B cell (primary cell): ENCODE data around the gene ZNF267. TPM values are rescaled to one million over a fixed set of nuclear protein-coding genes. Genes with fewer than 3 reads are reported as not detected.

Experiments used
- ATAC-seq: fragments of 200-7000 bp; cut with Tn5 transposase; one replicate; pipeline ENCODE4 v1.10.0; 2021; ENCODE audit warnings: low read depth, mild to moderate bottlenecking, moderate number of reproducible peaks, moderate library complexity
- CTCF ChIA-PET: fragments of 350-600 bp; sonication (Branson Sonifier 250); formaldehyde crosslinking; loops from one replicate; lab custom pipeline; 2021; ENCODE audit warnings: antibody characterized with exemption, inconsistent platforms; lab: Charles Lee
- POLR2A ChIA-PET: fragments of 350-600 bp; sonication (Branson Sonifier 250); formaldehyde crosslinking; loops from one replicate; lab custom pipeline; 2021; ENCODE audit warnings: antibody characterized with exemption; lab: Charles Lee
- DNase-seq: peaks from one replicate; pipeline ENCODE4 v3.0.0; 2013
- H2AFZ ChIP-seq: 2 replicates; pipeline ENCODE4 v1.6.1; 2012; ENCODE audit warnings: mild to moderate bottlenecking, low read depth, low read length; ENCODE audit not compliant: insufficient read depth, poor library complexity, severe bottlenecking
- H3K27ac ChIP-seq, 2 donors: 1 replicate in 1 of 2; 2 replicates in 1 of 2; pipeline ENCODE4 v1.5.1; 2012 to 2013; ENCODE audit warnings: low read length in 2 of 2, mild to moderate bottlenecking in 2 of 2, moderate library complexity in 1 of 2
- H3K27me3 ChIP-seq, 4 experiments: fragments of 200-600 bp in 1 of 4; sonication (generic) in 1 of 4; replicated peaks in 1 of 4; 1 replicate in 2 of 4; 2 replicates in 2 of 4; pipeline versions ENCODE4 v1.6.1 to v1.7.0; 2013 to 2016; ENCODE audit warnings: low read length in 3 of 4, mild to moderate bottlenecking in 2 of 4, mixed read lengths in 1 of 4, moderate library complexity in 1 of 4; ENCODE audit not compliant: insufficient read depth in 4 of 4, control insufficient read depth in 3 of 4; ENCODE audit errors: control extremely low read depth in 1 of 4
- H3K36me3 ChIP-seq, 2 experiments: replicated peaks in 1 of 2; 1 replicate in 1 of 2; 2 replicates in 1 of 2; pipeline versions ENCODE4 v1.6.1 to v1.7.1; 2013; ENCODE audit warnings: low read length in 1 of 2; ENCODE audit not compliant: insufficient read depth in 2 of 2, control insufficient read depth in 1 of 2; ENCODE audit errors: control extremely low read depth in 1 of 2, extremely low read depth in 1 of 2
- H3K4me1 ChIP-seq, 2 donors: fragments of 200-600 bp in 1 of 2; sonication (generic) in 1 of 2; 1 replicate in 1 of 2; 2 replicates in 1 of 2; pipeline versions ENCODE4 v1.5.1 to v1.6.1; 2013 to 2017; ENCODE audit warnings: low read length in 2 of 2; ENCODE audit not compliant: control insufficient read depth in 2 of 2, insufficient read depth in 2 of 2
- H3K4me2 ChIP-seq: replicated peaks from 2 replicates; pipeline ENCODE3; 2012; ENCODE audit warnings: mild to moderate bottlenecking, low read depth, low read length; ENCODE audit not compliant: poor library complexity, severe bottlenecking
- H3K4me3 ChIP-seq, 5 experiments: fragments of 200-600 bp in 1 of 5; sonication (generic) in 1 of 5; 1 replicate in 3 of 5; 2 replicates in 2 of 5; pipeline versions ENCODE4 v1.5.1 to v1.7.0; 2011 to 2016; ENCODE audit warnings: low read length in 4 of 5, mild to moderate bottlenecking in 4 of 5, low read depth in 2 of 5, control low read depth in 1 of 5, moderate library complexity in 1 of 5; ENCODE audit not compliant: insufficient read depth in 1 of 5; ENCODE audit errors: control extremely low read depth in 1 of 5, extremely low read depth in 1 of 5
- H3K79me2 ChIP-seq: fragments of 200-600 bp; sonication (generic); one replicate; pipeline ENCODE4 v1.6.0; 2016; ENCODE audit warnings: low read length; ENCODE audit not compliant: control insufficient read depth, insufficient read depth
- H3K9ac ChIP-seq: fragments of 200-600 bp; sonication (generic); 2 replicates; pipeline ENCODE4 v1.6.1; 2017; ENCODE audit warnings: mild to moderate bottlenecking, low read length, moderate library complexity
- H3K9me3 ChIP-seq, 3 donors: one replicate each; pipeline versions ENCODE4 v1.6.1 to v1.7.1; 2013; ENCODE audit warnings: low read length in 2 of 3; ENCODE audit not compliant: control insufficient read depth in 2 of 3, insufficient read depth in 1 of 3; ENCODE audit errors: control extremely low read depth in 1 of 3
- H4K20me1 ChIP-seq: 2 replicates; pipeline ENCODE4 v1.6.0; 2012; ENCODE audit warnings: mild to moderate bottlenecking, low read length; ENCODE audit not compliant: insufficient read depth, control insufficient read depth, poor library complexity, severe bottlenecking
- H3K27ac Mint-ChIP-seq: one replicate; pipeline ENCODE4 v1.8.0; 2021; ENCODE audit warnings: mixed read lengths
- H3K27me3 Mint-ChIP-seq: one replicate; pipeline ENCODE4 v1.8.0; 2021; ENCODE audit warnings: mixed read lengths
- H3K4me1 Mint-ChIP-seq: one replicate; pipeline ENCODE4 v1.8.0; 2021; ENCODE audit warnings: mixed read lengths
- H3K4me3 Mint-ChIP-seq: one replicate; pipeline ENCODE4 v1.8.0; 2021; ENCODE audit warnings: mixed read lengths
- H3K9me3 Mint-ChIP-seq: one replicate; pipeline ENCODE4 v1.8.0; 2022; ENCODE audit warnings: mixed read lengths; ENCODE audit not compliant: insufficient read depth
- EZH2 ChIP-seq: IDR thresholded peaks from 2 replicates; pipeline ENCODE4 v1.6.1; 2012; ENCODE audit warnings: borderline replicate concordance, low read depth, mild to moderate bottlenecking, moderate library complexity, low read length; ENCODE audit not compliant: insufficient read depth, poor library complexity, severe bottlenecking
- WGBS: methylation state at CpG from one replicate; pipeline ENCODE4 v1.1.5; 2013; ENCODE audit warnings: missing lambda C conversion rate; ENCODE audit not compliant: insufficient coverage; 5-methylcytosine and 5-hydroxymethylcytosine counted together
- intact Hi-C: fragments of 100-400 bp; cut with micrococcal nuclease; formaldehyde crosslinking; loops from one replicate; pipeline ENCODE4 v1.10.0; 2022
- polyA plus RNA-seq: library from polyadenylated mRNA; depleted of rRNA; stranded (reverse); fragments of >200 nt; gene quantifications from 2 replicates; pipeline ENCODE4 v1.2.3, GENCODE V29; 2012
- total RNA-seq, 2 donors: library from RNA; stranded (reverse); fragments of 120-200 nt in 1 of 2; gene quantifications; 1 replicate in 1 of 2; 2 replicates in 1 of 2; pipeline versions ENCODE4 v1.2.3 to v1.2.4, GENCODE V29; 2013 to 2022
- TF ChIP-seq, protein P1 (sequence below): fragments of 200-600 bp; IDR thresholded peaks from one replicate; pipeline ENCODE4 v1.8.0; 2022; ENCODE audit warnings: antibody characterized with exemption, mild to moderate bottlenecking

Gene ZNF267
- total and polyA plus RNA-seq, 2 donors (not counting 1 experiment from before 2014, with no cell fraction given): 8.6 to 68.1 TPM

DNA sequence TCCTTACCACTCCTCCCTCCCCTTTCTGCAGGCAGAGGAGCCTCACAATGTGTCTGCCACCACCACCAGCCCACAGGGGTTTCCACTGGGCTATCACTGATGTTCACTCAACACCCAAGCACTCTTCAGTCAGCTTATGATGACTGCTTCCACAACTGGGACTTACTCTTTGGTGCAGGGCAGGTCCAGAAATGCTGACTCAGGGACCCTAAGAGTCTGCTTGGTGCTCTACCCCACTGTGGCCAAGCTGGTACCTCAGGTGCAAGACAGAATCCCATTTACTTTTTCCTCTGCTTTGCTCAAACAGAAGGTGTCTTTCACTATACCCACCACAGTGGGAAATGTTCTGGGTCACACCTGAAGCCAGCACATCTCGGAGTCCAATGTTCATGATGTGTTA, 40.1 kb downstream of the ZNF267 start:
- no peak overlapping the region for H3K27ac Mint-ChIP-seq
- no peak overlapping the region for H2AFZ ChIP-seq
- H3K4me1 ChIP-seq: no peaks in the 10 kb centered on the region
- ATAC-seq: no peak
- H3K27ac ChIP-seq: no peak overlapping the region
- H3K79me2 ChIP-seq: peaks cover 58% of the 10 kb centered on the region
- peaks cover 42 to 53% of the 10 kb centered on the region in 2 experiments for H3K36me3 ChIP-seq
- H3K9me3 ChIP-seq: peaks cover 27 to 95% (median 48%) of the 10 kb centered on the region in 3 donors
- no peak overlapping the region for H3K4me2 ChIP-seq
- H4K20me1 ChIP-seq: no peaks in the 10 kb centered on the region
- DNase-seq: no peak
- WGBS: 100% methylated on average over 1 of the region's 1 CpG
- ChIA-PET CTCF (no interaction called here), POLR2A (no interaction called here)
- TF ChIP-seq EZH2: no peak
- TF ChIP-seq, protein P1, sequence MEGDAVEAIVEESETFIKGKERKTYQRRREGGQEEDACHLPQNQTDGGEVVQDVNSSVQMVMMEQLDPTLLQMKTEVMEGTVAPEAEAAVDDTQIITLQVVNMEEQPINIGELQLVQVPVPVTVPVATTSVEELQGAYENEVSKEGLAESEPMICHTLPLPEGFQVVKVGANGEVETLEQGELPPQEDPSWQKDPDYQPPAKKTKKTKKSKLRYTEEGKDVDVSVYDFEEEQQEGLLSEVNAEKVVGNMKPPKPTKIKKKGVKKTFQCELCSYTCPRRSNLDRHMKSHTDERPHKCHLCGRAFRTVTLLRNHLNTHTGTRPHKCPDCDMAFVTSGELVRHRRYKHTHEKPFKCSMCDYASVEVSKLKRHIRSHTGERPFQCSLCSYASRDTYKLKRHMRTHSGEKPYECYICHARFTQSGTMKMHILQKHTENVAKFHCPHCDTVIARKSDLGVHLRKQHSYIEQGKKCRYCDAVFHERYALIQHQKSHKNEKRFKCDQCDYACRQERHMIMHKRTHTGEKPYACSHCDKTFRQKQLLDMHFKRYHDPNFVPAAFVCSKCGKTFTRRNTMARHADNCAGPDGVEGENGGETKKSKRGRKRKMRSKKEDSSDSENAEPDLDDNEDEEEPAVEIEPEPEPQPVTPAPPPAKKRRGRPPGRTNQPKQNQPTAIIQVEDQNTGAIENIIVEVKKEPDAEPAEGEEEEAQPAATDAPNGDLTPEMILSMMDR: no peak
- H3K9me3 Mint-ChIP-seq: peaks cover 44% of the 10 kb centered on the region
- peaks cover 3% of the 10 kb centered on the region for H3K4me1 Mint-ChIP-seq
- H3K9ac ChIP-seq: no peak overlapping the region
- no peak overlapping the region for H3K4me3 Mint-ChIP-seq
- H3K27me3 ChIP-seq: no peaks in the 10 kb centered on the region
- intact Hi-C loops: no loop called here
- H3K27me3 Mint-ChIP-seq: no peaks in the 10 kb centered on the region
- H3K4me3 ChIP-seq: no peak overlapping the region

DNA sequence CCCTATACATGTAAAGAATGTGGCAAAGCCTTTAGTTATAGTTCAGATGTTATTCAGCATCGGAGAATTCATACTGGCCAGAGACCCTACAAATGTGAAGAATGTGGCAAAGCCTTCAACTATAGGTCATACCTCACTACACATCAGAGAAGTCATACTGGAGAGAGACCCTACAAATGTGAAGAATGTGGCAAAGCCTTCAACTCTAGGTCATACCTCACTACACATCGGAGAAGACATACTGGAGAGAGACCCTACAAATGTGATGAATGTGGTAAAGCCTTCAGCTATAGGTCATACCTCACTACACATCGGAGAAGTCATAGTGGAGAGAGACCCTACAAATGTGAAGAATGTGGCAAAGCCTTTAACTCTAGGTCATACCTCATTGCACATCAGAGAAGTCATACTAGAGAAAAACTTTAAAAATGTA, 42.5 kb downstream of the ZNF267 start:
- H3K4me1 Mint-ChIP-seq: no peaks in the 10 kb centered on the region
- Histone ChIP-seq H3K27me3 (no peaks in the 10 kb centered on the region), H3K9me3 (peaks cover 37 to 96% (median 50%) of the 10 kb centered on the region in 3 donors), H3K36me3 (peaks cover 45 to 51% of the 10 kb centered on the region in 2 experiments), H2AFZ (no peak overlapping the region), H3K9ac (no peak overlapping the region), H3K4me2 (no peak overlapping the region), H3K79me2 (peaks cover 36% of the 10 kb centered on the region), H3K27ac (no peak overlapping the region), H3K4me3 (no peak overlapping the region), H3K4me1 (no peaks in the 10 kb centered on the region), H4K20me1 (no peaks in the 10 kb centered on the region)
- ATAC-seq (no peak), DNase-seq (no peak)
- H3K4me3 Mint-ChIP-seq: no peak overlapping the region
- POLR2A ChIA-PET: no interaction called here
- no CpG with 5 or more reads among the region's 3 CpGs for whole genome bisulfite sequencing
- H3K27me3 Mint-ChIP-seq: no peaks in the 10 kb centered on the region
- TF ChIP-seq EZH2: no peak
- TF ChIP-seq, protein P1: no peak
- peaks cover 39% of the 10 kb centered on the region for H3K9me3 Mint-ChIP-seq
- CTCF ChIA-PET: no interaction called here
- no peak overlapping the region for H3K27ac Mint-ChIP-seq
- intact Hi-C loops: no loop called here
